ENCODE results near the gene VDR.
A peak's percentile ranks its signal among the peaks of the same experiment; 100 is the strongest.

The VDR gene

DNA sequence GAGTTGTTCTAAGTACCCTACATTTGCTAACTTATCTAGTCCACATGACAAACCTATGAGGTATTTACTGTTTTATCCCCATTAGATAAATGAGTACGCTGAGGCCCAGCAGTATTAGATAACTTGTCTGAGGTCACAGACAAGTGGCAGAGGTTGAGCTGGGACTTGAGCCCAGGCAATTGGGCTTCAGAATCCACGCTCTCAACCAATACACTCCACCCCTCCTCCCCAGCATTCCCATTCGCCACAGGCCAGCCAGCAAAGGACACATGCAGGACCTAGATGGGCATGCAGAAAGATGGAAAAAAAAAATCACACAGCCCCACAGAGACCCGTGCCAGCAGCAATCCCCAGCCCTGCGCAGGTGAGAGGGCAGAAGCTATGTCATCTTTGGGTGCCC is 97.5 kb downstream of the VDR start:
- Histone ChIP-seq H3F3A (ENCODE audit: control insufficient read depth, insufficient read depth) (peaks cover 14% of the 10 kb centered on the region), H3K4me2 (ENCODE audit: low read length) (peak overlapping the region; percentile 99), H3K9me3 (ENCODE audit: control insufficient read depth, insufficient read depth, low read length) (no peaks in the 10 kb centered on the region), H3K79me2 (ENCODE audit: control insufficient read depth, low read length) (peaks cover 100% of the 10 kb centered on the region), H3K9me2 (replicated peaks; ENCODE audit: control insufficient read depth, low read length) (no peaks in the 10 kb centered on the region), H3K27me3 (ENCODE audit: control insufficient read depth, low read length) (no peaks in the 10 kb centered on the region), H4K20me1 (ENCODE audit: control insufficient read depth, insufficient read depth, low read depth, low read length) (peaks cover 20% of the 10 kb centered on the region; the same call in 1 of the 2 replicates), H3K4me1 (ENCODE audit: control insufficient read depth, low read length) (peaks cover 99% of the 10 kb centered on the region), H3K27ac (ENCODE audit: low read depth, low read length) (peak overlapping the region; percentile 46), H3K36me3 (ENCODE audit: control insufficient read depth, low read length) (peaks cover 85% of the 10 kb centered on the region), H3K4me3 (ENCODE audit: low read length) (no peak overlapping the region)
- TF ChIP-seq EZH2phosphoT487 (IDR thresholded peaks at IDR 0.05; ENCODE audit: borderline replicate concordance, low read length): no peak
- TF ChIP-seq, protein P1, sequence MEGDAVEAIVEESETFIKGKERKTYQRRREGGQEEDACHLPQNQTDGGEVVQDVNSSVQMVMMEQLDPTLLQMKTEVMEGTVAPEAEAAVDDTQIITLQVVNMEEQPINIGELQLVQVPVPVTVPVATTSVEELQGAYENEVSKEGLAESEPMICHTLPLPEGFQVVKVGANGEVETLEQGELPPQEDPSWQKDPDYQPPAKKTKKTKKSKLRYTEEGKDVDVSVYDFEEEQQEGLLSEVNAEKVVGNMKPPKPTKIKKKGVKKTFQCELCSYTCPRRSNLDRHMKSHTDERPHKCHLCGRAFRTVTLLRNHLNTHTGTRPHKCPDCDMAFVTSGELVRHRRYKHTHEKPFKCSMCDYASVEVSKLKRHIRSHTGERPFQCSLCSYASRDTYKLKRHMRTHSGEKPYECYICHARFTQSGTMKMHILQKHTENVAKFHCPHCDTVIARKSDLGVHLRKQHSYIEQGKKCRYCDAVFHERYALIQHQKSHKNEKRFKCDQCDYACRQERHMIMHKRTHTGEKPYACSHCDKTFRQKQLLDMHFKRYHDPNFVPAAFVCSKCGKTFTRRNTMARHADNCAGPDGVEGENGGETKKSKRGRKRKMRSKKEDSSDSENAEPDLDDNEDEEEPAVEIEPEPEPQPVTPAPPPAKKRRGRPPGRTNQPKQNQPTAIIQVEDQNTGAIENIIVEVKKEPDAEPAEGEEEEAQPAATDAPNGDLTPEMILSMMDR (IDR thresholded peaks at IDR 0.05; ENCODE audit: low read depth, low read length, poor library complexity, severe bottlenecking): no peak

DNA sequence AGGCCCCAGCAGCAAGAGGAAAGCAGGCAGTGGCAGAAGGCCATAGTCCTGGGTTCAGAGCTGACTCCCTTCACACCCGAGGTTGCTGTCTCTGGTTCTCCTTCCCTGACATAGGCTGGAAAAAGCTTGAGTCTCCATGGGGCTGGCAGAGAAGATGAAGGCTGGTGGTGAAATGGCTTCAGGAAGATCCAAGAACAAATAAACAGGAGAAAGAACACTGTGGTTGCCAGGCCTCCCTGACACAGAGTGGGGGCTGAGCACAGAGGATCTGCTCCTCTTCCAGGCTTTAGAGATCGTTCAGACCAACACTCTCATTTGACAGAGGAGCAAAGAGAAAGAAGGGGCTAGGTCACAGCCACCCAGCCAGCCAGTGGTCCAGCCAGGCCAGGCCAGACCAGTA is 99.4 kb downstream of the VDR start:
- Histone ChIP-seq H3K79me2 (ENCODE audit: control insufficient read depth, low read length) (peaks cover 100% of the 10 kb centered on the region), H3K4me2 (ENCODE audit: low read length) (no peak overlapping the region), H3K36me3 (ENCODE audit: control insufficient read depth, low read length) (peaks cover 84% of the 10 kb centered on the region), H3K27ac (ENCODE audit: low read depth, low read length) (no peak overlapping the region), H3K4me1 (ENCODE audit: control insufficient read depth, low read length) (peaks cover 96% of the 10 kb centered on the region), H3K9me2 (replicated peaks; ENCODE audit: control insufficient read depth, low read length) (no peaks in the 10 kb centered on the region), H3K27me3 (ENCODE audit: control insufficient read depth, low read length) (no peaks in the 10 kb centered on the region), H3K4me3 (ENCODE audit: low read length) (no peak overlapping the region), H4K20me1 (ENCODE audit: control insufficient read depth, insufficient read depth, low read depth, low read length) (peaks cover 36% of the 10 kb centered on the region; the same call in 1 of the 2 replicates), H3K9me3 (ENCODE audit: control insufficient read depth, insufficient read depth, low read length) (no peaks in the 10 kb centered on the region), H3F3A (ENCODE audit: control insufficient read depth, insufficient read depth) (peaks cover 5% of the 10 kb centered on the region; the same call in 1 of the 2 replicates)
- no peak for TF ChIP-seq EZH2phosphoT487 (IDR thresholded peaks at IDR 0.05; ENCODE audit: borderline replicate concordance, low read length)
- TF ChIP-seq, protein P1 (IDR thresholded peaks at IDR 0.05; ENCODE audit: low read depth, low read length, poor library complexity, severe bottlenecking): no peak

DNA sequence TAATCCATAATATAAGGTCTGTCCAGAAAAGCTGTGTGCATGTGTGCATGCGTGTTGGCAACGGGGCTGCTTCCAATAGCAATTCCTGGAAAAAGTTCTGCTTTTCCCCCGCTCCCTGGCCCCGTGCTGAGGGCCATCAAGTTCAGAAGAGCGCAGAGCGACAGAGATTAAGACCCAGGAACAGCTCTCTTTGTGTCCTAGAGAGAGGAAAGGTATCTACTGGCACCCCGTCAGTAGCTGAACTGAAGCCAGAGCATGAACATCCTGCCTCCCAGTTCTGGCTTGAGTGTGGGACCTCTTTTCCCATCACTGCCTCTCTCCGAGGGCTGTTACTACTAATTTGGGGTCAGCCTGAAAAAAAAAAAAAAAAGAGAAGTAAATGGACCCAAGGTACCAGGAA is 100.6 kb downstream of the VDR start:
- peaks cover 5% of the 10 kb centered on the region; the same call in 1 of the 2 replicates for H3F3A ChIP-seq (ENCODE audit: control insufficient read depth, insufficient read depth)
- peaks cover 100% of the 10 kb centered on the region for H3K79me2 ChIP-seq (ENCODE audit: control insufficient read depth, low read length)
- H4K20me1 ChIP-seq (ENCODE audit: control insufficient read depth, insufficient read depth, low read depth, low read length): peaks cover 45% of the 10 kb centered on the region; the same call in 1 of the 2 replicates
- peaks cover 93% of the 10 kb centered on the region for H3K4me1 ChIP-seq (ENCODE audit: control insufficient read depth, low read length)
- no peaks in the 10 kb centered on the region for H3K9me3 ChIP-seq (ENCODE audit: control insufficient read depth, insufficient read depth, low read length)
- TF ChIP-seq EZH2phosphoT487 (IDR thresholded peaks at IDR 0.05; ENCODE audit: borderline replicate concordance, low read length): no peak
- TF ChIP-seq, protein P1 (IDR thresholded peaks at IDR 0.05; ENCODE audit: low read depth, low read length, poor library complexity, severe bottlenecking): no peak
- no peak overlapping the region for H3K4me3 ChIP-seq (ENCODE audit: low read length)
- H3K9me2 ChIP-seq (replicated peaks; ENCODE audit: control insufficient read depth, low read length): no peaks in the 10 kb centered on the region
- H3K27me3 ChIP-seq (ENCODE audit: control insufficient read depth, low read length): no peaks in the 10 kb centered on the region
- H3K36me3 ChIP-seq (ENCODE audit: control insufficient read depth, low read length): peaks cover 90% of the 10 kb centered on the region
- H3K4me2 ChIP-seq (ENCODE audit: low read length): peak overlapping the region; percentile 42
- H3K27ac ChIP-seq (ENCODE audit: low read depth, low read length): no peak overlapping the region
